ENCODE measurements around the gene TPST2.

GRCh38 chr22:26574001-26574723, 15.8 kb downstream of the TPST2 start:
- TF ChIP-seq, protein P1, sequence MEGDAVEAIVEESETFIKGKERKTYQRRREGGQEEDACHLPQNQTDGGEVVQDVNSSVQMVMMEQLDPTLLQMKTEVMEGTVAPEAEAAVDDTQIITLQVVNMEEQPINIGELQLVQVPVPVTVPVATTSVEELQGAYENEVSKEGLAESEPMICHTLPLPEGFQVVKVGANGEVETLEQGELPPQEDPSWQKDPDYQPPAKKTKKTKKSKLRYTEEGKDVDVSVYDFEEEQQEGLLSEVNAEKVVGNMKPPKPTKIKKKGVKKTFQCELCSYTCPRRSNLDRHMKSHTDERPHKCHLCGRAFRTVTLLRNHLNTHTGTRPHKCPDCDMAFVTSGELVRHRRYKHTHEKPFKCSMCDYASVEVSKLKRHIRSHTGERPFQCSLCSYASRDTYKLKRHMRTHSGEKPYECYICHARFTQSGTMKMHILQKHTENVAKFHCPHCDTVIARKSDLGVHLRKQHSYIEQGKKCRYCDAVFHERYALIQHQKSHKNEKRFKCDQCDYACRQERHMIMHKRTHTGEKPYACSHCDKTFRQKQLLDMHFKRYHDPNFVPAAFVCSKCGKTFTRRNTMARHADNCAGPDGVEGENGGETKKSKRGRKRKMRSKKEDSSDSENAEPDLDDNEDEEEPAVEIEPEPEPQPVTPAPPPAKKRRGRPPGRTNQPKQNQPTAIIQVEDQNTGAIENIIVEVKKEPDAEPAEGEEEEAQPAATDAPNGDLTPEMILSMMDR (IDR thresholded peaks at IDR 0.05 in 2 of 3, conservative IDR thresholded peaks at IDR 0.05 in 1 of 3; ENCODE audit: control insufficient read depth in 2 of 3, extremely low read depth in 1 of 3, insufficient read depth in 1 of 3, low read depth in 3 of 3, low read length in 3 of 3), result no peak
- no peak for TF ChIP-seq SIN3A (IDR thresholded peaks at IDR 0.05; ENCODE audit: low read depth, low read length)
